Pancreas (tissue), 10 donors: ENCODE results near the gene TPST1. TPM values are rescaled to one million over a fixed set of nuclear protein-coding genes. Genes with fewer than 3 reads are reported as not detected.

ENCODE experiments used
- ATAC-seq, 4 donors: fragments of 200-7000 bp; cut with Tn5 transposase; one replicate each; pipeline versions ENCODE4 v1.8.0 to v1.9.1; 2020; ENCODE audit warnings: mild to moderate bottlenecking in 4 of 4, moderate library complexity in 4 of 4
- DNase-seq, 6 donors: peaks; one replicate each; pipeline ENCODE4 v3.0.0-alpha.2; 2020
- FAIRE-seq: peaks from 2 replicates; lab custom pipeline; 2012; peaks lifted over from hg19 to GRCh38; lab: Jason Lieb, UNC
- H3K27ac ChIP-seq, 4 donors: fragments of 200-600 bp; sonication (generic); 1 replicate in 3 of 4; 2 replicates in 1 of 4; pipeline versions ENCODE4 v1.5.0 to v1.8.0; 2020
- H3K27me3 ChIP-seq, 4 donors: fragments of 200-600 bp; one replicate each; pipeline ENCODE4 v1.8.0; 2021
- H3K36me3 ChIP-seq, 3 donors: fragments of 200-600 bp; sonication (generic) in 1 of 3; one replicate each; pipeline versions ENCODE4 v1.5.0 to v1.8.0; 2020 to 2021
- H3K4me1 ChIP-seq, 3 donors: fragments of 200-600 bp; one replicate each; pipeline ENCODE4 v1.8.0; 2021
- H3K4me3 ChIP-seq, 4 donors: fragments of 200-600 bp; sonication (generic) in 2 of 4; one replicate each; pipeline versions ENCODE4 v1.5.0 to v1.8.0; 2020 to 2021
- H3K9me3 ChIP-seq, 4 donors: fragments of 200-600 bp; one replicate each; pipeline ENCODE4 v1.8.0; 2021
- WGBS, 2 donors: extraction: QIAGEN DNeasy Blood & Tissue Kit; methylation state at CpG; one replicate each; pipeline ENCODE4 v1.1.7; 2013; 5-methylcytosine and 5-hydroxymethylcytosine counted together
- intact Hi-C, 3 donors: fragments of 100-400 bp; cut with DNase I; formaldehyde crosslinking; loops; one replicate each; pipeline versions ENCODE4 v1.11.1 to v1.14.2; 2022
- polyA plus RNA-seq, 2 donors: library from polyadenylated mRNA; stranded (reverse); fragments of 200-250 nt; gene quantifications; one replicate each; pipeline ENCODE4 v1.2.3, GENCODE V29; 2013
- total RNA-seq, 6 donors: library from RNA; stranded (reverse); fragmentation: NEBNext Ultra II Directional in 4 of 6; extraction: Animal tissue kit (Norgen Biotek cat#: 25700) in 4 of 6; gene quantifications; one replicate each; pipeline versions ENCODE4 v1.2.1 to v1.2.4, GENCODE V29; 2021 to 2023
- TF ChIP-seq, protein P1 (sequence below), 4 donors: fragments of 200-600 bp; sonication (generic) in 3 of 4; IDR thresholded peaks; one replicate each; pipeline versions ENCODE4 v1.5.0 to v1.8.0; 2021; ENCODE audit warnings: antibody characterized with exemption in 4 of 4
- donor health status: healthy with polysubstance abuse.
- donor health status: DM: no; HTN: no; CAD: no; lungs with moderate emphysema.
- donor health status: DM: no; HTN: no; CAD: no.
- donor health status: control.
- donor health status: control.
- donor health status: Bipolar disorder and iron deficiency.
- donor health status: DM: yes; HTN: yes; CAD: no.
- donor health status: DM: no; HTN: no; CAD: no.
- donor health status: DM: no; HTN: no; CAD: no.
- donor health status: DM: yes; HTN: yes; CAD: no.

The TPST1 gene
- total and polyA plus RNA-seq, 8 donors, result 3.3 to 18.5 (median 6.3) TPM

DNA sequence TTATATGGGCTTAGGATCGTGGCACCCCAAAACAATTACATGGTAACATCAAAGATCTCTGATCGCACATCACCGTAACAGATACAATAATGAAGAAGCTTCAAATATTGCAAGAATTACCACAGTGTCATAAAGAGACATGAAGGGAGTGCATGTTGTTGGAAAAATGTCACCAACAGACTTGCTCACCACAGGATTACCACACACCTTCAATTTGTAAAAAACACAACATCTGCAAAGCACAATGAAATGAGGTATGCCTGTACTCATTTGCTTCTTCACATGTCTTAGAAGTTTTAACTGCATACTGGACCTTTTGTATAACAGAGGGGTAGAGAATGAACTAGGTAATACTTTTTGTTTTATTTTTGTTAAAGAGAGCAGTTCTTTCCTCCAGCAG is 96.6 kb downstream of the TPST1 start:
- TF ChIP-seq, protein P1, sequence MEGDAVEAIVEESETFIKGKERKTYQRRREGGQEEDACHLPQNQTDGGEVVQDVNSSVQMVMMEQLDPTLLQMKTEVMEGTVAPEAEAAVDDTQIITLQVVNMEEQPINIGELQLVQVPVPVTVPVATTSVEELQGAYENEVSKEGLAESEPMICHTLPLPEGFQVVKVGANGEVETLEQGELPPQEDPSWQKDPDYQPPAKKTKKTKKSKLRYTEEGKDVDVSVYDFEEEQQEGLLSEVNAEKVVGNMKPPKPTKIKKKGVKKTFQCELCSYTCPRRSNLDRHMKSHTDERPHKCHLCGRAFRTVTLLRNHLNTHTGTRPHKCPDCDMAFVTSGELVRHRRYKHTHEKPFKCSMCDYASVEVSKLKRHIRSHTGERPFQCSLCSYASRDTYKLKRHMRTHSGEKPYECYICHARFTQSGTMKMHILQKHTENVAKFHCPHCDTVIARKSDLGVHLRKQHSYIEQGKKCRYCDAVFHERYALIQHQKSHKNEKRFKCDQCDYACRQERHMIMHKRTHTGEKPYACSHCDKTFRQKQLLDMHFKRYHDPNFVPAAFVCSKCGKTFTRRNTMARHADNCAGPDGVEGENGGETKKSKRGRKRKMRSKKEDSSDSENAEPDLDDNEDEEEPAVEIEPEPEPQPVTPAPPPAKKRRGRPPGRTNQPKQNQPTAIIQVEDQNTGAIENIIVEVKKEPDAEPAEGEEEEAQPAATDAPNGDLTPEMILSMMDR (IDR thresholded peaks at IDR 0.05), result no peak
- intact Hi-C loops, result no loop called here
- 95 to 99% methylated on average over 3 of the region's 3 CpGs for WGBS, 2 donors
- H3K9me3 ChIP-seq, result no peaks in the 10 kb centered on the region
- DNase-seq (no peak), ATAC-seq (no peak), FAIRE-seq (no peak)
- H3K27me3 ChIP-seq, result no peaks in the 10 kb centered on the region
- H3K4me1 ChIP-seq, result peaks cover 16 to 29% (median 17%) of the 10 kb centered on the region in 3 donors
- no peaks in the 10 kb centered on the region for H3K36me3 ChIP-seq
- no peak overlapping the region for H3K27ac ChIP-seq
- H3K4me3 ChIP-seq, result no peak overlapping the region

DNA sequence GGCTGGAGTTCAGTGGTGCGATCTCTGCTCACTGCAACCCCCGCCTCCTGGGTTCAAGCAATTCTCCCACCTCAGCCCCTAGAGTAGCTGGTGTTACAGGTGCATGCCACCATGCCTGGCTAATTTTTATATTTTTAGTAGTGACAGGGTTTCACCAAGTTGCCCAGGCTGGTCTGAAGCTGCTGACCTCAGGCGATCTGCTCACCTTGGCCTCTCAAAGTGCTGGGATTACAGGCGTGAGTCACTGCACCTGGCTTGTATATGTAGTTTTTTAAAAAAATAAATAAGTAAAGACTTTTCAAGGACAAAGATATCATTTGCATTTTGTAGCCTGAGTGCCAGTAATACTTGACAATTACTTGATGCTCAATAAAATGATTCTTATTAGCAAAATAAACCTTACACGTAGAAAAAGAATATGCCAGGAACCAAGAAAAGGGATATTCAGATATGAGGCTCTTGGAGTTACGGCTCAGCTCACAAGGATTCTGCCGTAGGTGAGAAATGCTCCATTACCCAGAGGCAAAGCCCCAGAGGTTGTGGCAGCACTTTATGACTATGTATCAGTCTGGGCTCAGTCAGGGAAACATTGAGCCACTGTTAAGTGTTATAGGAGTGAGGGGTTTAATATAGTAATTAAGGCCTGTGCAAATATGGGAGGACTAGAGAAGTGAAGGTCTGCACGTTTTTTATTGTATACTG is 98.5 kb downstream of the TPST1 start:
- TF ChIP-seq, protein P1 (IDR thresholded peaks at IDR 0.05), result no peak
- ATAC-seq, result peak; percentile 40 to 57 (median 52)
- 49 to 56% methylated on average over 8 of the region's 8 CpGs for WGBS, 2 donors
- no peak for FAIRE-seq
- Histone ChIP-seq H3K36me3 (no peaks in the 10 kb centered on the region), H3K27ac (peak overlapping the region in 3 of 4 donors; percentile 22 to 28 (median 23)), H3K4me1 (peaks cover 21 to 46% (median 27%) of the 10 kb centered on the region in 3 donors), H3K27me3 (no peaks in the 10 kb centered on the region), H3K4me3 (no peak overlapping the region), H3K9me3 (no peaks in the 10 kb centered on the region)
- peak in 4 of 6 donors; percentile 32 to 65 (median 58) for DNase-seq
- intact Hi-C loops, result no loop called here

DNA sequence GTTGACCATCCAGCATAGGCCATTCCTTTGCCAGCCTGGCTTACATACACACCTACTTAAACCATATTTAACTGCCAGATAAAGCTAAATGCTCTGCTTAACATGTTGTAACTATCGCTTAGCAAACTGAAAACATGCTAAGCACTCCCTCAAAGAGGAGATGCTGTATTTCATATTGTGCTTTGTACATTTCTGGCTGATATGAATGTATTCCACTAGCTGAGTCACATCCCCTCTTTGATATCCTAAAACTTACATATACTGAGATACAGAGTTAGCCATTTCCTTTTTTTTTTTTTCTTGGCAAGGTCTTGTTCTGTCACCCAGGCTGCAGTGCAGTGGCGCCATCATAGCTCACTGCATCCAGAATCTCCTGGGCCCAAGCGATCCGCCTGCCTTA is 99.4 kb downstream of the TPST1 start:
- intact Hi-C loops, result no loop called here
- no peak for ATAC-seq
- TF ChIP-seq, protein P1 (IDR thresholded peaks at IDR 0.05), result no peak
- WGBS, 2 donors, result 96 to 98% methylated on average over 4 of the region's 4 CpGs
- Histone ChIP-seq H3K9me3 (no peaks in the 10 kb centered on the region), H3K27me3 (no peaks in the 10 kb centered on the region), H3K4me1 (peaks cover 22 to 51% (median 29%) of the 10 kb centered on the region in 3 donors), H3K36me3 (no peaks in the 10 kb centered on the region), H3K27ac (no peak overlapping the region), H3K4me3 (no peak overlapping the region)
- DNase-seq, result no peak
- no peak for FAIRE-seq

DNA sequence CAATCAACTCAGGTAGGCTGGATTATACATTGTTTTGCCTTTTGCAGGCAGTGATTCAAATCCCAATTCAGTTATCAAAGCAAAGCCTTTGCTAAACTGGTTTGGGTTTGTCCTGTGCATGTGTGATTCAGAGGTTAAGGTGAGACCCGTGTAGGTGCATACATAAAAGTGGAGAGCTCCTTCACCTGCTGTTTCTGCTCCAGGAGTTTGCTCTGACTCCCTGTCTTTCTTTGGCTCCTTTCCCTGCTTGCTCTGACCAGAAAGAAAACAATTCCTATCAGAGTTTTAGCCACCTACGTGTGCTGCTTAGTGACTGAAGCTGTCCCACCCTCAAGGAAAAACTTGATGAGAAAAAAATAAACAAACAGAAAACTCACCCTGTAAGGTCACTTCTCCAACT is 101.1 kb downstream of the TPST1 start:
- peak overlapping the region in 3 of 4 donors; percentile 29 to 81 (median 65) for H3K27ac ChIP-seq
- 0 to 9% methylated on average over 2 of the region's 2 CpGs for WGBS, 2 donors
- no peak overlapping the region for H3K4me3 ChIP-seq
- DNase-seq (peak in 3 of 6 donors; percentile 31 to 38 (median 32)), FAIRE-seq (no peak), ATAC-seq (peak; percentile 46 to 76 (median 72))
- intact Hi-C loops, result no loop called here
- no peaks in the 10 kb centered on the region for H3K9me3 ChIP-seq
- TF ChIP-seq, protein P1 (IDR thresholded peaks at IDR 0.05), result no peak
- no peaks in the 10 kb centered on the region for H3K36me3 ChIP-seq
- no peaks in the 10 kb centered on the region for H3K27me3 ChIP-seq
- peaks cover 33 to 62% (median 39%) of the 10 kb centered on the region in 3 donors for H3K4me1 ChIP-seq
